ENCODE results near the gene LBHD2. TPM values are rescaled to one million over a fixed set of nuclear protein-coding genes. Genes with fewer than 3 reads are reported as not detected.
A peak's percentile ranks its signal among the peaks of the same experiment; 100 is the strongest.

Gene LBHD2
- total RNA-seq, 1 donor from 2014 or later, result not detected

DNA sequence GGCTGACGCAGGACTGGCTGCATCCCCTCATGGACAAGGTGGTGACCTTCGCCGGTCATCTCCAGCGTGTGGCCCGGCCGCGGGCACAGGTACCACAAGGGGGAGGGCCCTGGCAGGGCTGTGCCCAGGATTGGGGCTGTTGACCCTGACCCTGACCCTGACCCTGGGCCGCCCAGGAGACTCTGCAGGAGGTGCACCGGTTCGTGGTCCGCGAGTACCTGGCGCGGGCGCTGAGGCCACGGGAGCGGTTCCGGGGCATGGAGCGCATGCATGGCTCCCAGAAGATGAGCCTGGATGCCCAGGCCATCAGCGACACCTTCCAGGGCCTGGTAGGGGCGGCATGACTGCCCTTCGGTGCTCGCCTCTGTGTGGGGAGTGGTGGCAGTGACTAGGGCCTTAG is 23.4 kb downstream of the LBHD2 start:
- TF ChIP-seq, protein P1, sequence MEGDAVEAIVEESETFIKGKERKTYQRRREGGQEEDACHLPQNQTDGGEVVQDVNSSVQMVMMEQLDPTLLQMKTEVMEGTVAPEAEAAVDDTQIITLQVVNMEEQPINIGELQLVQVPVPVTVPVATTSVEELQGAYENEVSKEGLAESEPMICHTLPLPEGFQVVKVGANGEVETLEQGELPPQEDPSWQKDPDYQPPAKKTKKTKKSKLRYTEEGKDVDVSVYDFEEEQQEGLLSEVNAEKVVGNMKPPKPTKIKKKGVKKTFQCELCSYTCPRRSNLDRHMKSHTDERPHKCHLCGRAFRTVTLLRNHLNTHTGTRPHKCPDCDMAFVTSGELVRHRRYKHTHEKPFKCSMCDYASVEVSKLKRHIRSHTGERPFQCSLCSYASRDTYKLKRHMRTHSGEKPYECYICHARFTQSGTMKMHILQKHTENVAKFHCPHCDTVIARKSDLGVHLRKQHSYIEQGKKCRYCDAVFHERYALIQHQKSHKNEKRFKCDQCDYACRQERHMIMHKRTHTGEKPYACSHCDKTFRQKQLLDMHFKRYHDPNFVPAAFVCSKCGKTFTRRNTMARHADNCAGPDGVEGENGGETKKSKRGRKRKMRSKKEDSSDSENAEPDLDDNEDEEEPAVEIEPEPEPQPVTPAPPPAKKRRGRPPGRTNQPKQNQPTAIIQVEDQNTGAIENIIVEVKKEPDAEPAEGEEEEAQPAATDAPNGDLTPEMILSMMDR (conservative IDR thresholded peaks at IDR 0.05; ENCODE audit: low read depth, low read length), result no peak
- DNase-seq (ENCODE audit: low read depth), result no peak
- H3K4me3 ChIP-seq (ENCODE audit: low read depth, low read length), result no peak overlapping the region

DNA sequence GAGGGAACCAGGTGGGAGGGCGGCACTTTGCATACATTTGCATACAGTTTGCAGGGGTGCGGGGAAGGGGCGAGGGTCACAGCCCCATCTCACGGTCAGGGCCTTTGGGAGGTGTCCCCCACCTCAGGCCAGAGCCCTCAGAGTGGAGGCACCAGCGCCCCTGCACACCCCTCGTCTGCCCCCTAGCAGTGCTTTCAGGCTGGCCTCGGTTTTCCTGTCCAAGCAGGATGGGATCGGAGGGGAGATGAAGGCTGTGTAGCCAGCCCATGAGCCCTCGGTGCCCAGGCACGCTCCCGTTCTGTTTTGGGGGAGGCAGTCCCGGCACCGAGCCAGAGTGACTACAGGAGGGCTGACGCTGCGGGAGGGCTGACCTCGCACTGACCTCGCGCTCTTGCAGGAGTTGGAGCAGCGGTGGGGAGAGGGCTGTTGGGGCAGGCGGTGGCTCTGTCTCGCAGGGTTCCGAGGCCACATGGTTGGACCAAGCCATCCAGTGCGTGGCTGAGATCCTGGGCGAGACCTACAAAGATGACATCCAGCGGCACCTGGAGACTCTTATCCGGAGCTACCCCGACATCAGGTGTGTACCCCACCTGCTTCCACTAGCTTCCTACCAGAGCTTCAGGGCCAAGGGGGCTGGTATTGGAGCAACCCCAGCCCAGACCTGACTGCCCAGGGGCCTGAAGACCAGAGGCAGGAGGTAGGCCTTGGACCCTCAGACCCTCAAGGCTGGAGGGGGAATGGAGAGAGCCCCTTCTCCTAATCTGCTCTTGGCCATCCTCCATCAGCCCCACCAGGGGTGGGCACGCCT is 24.1 kb downstream of the LBHD2 start:
- H3K4me3 ChIP-seq (ENCODE audit: low read depth, low read length), result no peak overlapping the region
- DNase-seq (ENCODE audit: low read depth), result no peak
- TF ChIP-seq, protein P1 (conservative IDR thresholded peaks at IDR 0.05; ENCODE audit: low read depth, low read length), result no peak

DNA sequence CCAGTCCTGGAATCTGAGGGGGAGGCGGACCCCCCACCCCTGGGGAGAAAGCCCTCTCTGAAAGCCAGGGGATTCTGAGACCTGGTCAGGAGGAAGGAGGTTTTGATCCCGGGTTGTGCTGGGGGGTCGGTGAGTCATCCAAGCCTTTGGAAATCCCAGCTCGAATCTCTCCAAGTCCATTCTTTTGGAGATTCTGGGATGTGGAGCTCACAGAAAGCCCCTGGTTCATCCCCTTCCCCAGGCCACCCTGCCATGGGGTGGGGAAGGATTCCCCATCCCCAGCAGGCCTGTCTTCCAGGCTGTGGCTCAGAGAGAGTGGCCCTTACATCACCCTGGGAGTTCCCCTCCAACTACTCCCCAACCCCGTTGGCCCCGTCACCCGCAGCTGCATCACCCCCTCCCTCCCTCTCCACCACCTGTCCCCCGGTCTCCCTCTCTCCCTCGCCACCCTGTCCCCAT is 24.8 kb downstream of the LBHD2 start:
- TF ChIP-seq, protein P1 (conservative IDR thresholded peaks at IDR 0.05; ENCODE audit: low read depth, low read length), result no peak
- no peak for DNase-seq (ENCODE audit: low read depth)
- H3K4me3 ChIP-seq (ENCODE audit: low read depth, low read length), result no peak overlapping the region

GRCh38 chr14:103109535-103110441 is 25.8 kb downstream of the LBHD2 start:
- H3K4me3 ChIP-seq (ENCODE audit: low read depth, low read length), result peak overlapping the region; percentile 23
- no peak for DNase-seq (ENCODE audit: low read depth)

DNA sequence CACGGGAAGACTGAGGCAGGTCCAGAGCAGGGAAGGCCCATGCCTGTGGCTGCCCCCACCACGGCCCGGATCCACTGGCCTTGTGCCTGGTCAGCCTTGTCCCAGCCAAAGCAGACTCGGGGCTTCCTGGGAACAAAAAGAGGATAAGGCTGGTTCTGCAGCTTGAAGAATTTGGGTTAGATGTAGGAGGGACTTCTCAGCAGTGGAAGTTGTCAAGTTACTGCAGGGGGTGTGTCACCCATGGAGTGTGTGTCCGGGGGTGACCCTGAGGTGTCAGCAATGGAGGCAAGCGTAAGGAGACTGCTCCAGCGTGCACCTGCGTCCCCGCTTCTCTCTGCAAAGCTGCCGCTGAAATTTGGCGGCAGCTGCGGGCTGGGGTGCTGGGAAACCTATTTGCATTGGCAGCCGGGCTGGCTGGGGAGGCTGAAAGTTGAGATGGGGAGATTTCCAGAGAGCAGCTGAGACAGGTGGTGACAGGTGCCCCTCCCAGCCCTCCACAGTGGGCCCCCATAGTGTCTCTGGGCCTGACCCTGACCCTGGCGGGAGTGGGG is 26.7 kb downstream of the LBHD2 start:
- DNase-seq (ENCODE audit: low read depth), result no peak
- no peak overlapping the region for H3K4me3 ChIP-seq (ENCODE audit: low read depth, low read length)
- TF ChIP-seq, protein P1 (conservative IDR thresholded peaks at IDR 0.05; ENCODE audit: low read depth, low read length), result no peak

More at GRCh38 chr14:103109535-103110441, 25.8 kb downstream of the LBHD2 start:
- TF ChIP-seq, protein P1 (conservative IDR thresholded peaks at IDR 0.05; ENCODE audit: low read depth, low read length), result no peak

DNA sequence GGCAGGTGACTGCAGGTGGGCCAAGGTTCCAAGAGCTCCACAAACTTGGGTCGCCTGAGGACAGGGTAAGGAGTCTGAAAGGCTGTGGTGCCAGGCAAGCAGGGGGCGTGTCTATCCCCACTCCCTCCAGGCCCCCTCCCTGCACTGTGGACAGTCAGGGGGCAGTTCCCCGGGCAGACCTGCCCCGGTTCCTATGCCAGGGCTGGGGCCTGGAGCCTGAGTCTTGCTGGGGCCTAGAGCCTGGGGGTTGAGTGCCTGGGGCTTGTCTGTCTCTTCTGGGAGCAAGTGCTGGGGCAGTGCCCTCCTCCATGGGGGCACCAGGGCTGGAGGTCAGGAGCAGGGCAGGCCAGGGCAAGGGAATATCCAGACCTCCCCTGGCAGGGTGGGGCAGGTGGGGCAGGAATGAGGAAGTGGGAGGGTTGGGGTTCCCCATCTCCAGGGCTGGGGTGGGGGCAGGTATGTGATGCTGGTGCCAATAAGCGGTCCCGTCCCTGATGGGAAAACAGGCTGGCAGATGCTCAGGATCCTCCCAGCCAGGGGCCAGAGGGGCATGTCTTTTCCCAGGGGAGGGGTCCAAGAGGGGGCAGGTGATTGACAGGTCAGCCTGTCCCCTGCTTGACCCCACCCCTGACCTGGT is 27.3 kb downstream of the LBHD2 start:
- no peak for DNase-seq (ENCODE audit: low read depth)
- TF ChIP-seq, protein P1 (conservative IDR thresholded peaks at IDR 0.05; ENCODE audit: low read depth, low read length), result no peak
- no peak overlapping the region for H3K4me3 ChIP-seq (ENCODE audit: low read depth, low read length)

All from epithelial cell of proximal tubule (primary cell).